SK-N-SH treated with all-trans-retinoic acid at 6 μM for 48 hours (cell line): Measurements from ENCODE around the gene TSSC4.

ENCODE experiments used
- ATAC-seq: fragments of 200-7000 bp; cut with Tn5 transposase; 3 replicates; pipeline ENCODE4 v1.9.1; 2020; ENCODE audit warnings: mild to moderate bottlenecking, moderate library complexity
- ARNTL ChIP-seq: fragments of 450-650 bp; formaldehyde crosslinking; IDR thresholded peaks from 2 replicates; pipeline ENCODE4 v1.5.0; 2020; ENCODE audit warnings: low read depth, mild to moderate bottlenecking, moderate library complexity, borderline replicate concordance
- BACH2 ChIP-seq: fragments of 250-450 bp; sonication (Bioruptor Pico); IDR thresholded peaks from 2 replicates; pipeline ENCODE4 v1.9.0; 2021; ENCODE audit warnings: mild to moderate bottlenecking, borderline replicate concordance
- CSDC2 ChIP-seq: fragments of 250-450 bp; sonication (Bioruptor Pico); IDR thresholded peaks from 2 replicates; pipeline ENCODE4 v1.5.0; 2020; ENCODE audit warnings: mild to moderate bottlenecking, moderate library complexity
- ESRRG ChIP-seq: fragments of 250-450 bp; sonication (Bioruptor Pico); IDR thresholded peaks from 2 replicates; pipeline ENCODE4 v1.6.1; 2021; ENCODE audit warnings: mild to moderate bottlenecking
- GLIS3 ChIP-seq: fragments of 250-450 bp; sonication (Bioruptor Pico); IDR thresholded peaks from 2 replicates; pipeline ENCODE4 v1.5.0; 2020; ENCODE audit warnings: mild to moderate bottlenecking, moderate library complexity
- ISL1 ChIP-seq: fragments of 250-450 bp; sonication (Bioruptor Pico); IDR thresholded peaks from 2 replicates; pipeline ENCODE4 v2.1.2; 2022; ENCODE audit warnings: mild to moderate bottlenecking, moderate library complexity
- OSR1 ChIP-seq: fragments of 250-450 bp; sonication (Bioruptor Pico); IDR thresholded peaks from 2 replicates; pipeline ENCODE4 v1.8.0; 2022; ENCODE audit warnings: moderate library complexity, mild to moderate bottlenecking, inconsistent platforms
- PPARA ChIP-seq: fragments of 250-450 bp; sonication (Bioruptor Pico); IDR thresholded peaks from 2 replicates; pipeline ENCODE4 v1.5.0; 2020; ENCODE audit warnings: mild to moderate bottlenecking, borderline replicate concordance
- SNAI2 ChIP-seq: fragments of 250-450 bp; sonication (Bioruptor Pico); IDR thresholded peaks from 2 replicates; pipeline ENCODE4 v1.5.0; 2020; ENCODE audit warnings: mild to moderate bottlenecking, moderate library complexity
- TCF4 ChIP-seq: fragments of 250-450 bp; sonication (Bioruptor Pico); IDR thresholded peaks from 2 replicates; pipeline ENCODE4 v1.8.0; 2021; ENCODE audit warnings: mild to moderate bottlenecking, moderate library complexity, borderline replicate concordance
- ZC3H10 ChIP-seq: fragments of 250-450 bp; sonication (Bioruptor Pico); IDR thresholded peaks from 2 replicates; pipeline ENCODE4 v1.5.1; 2021; ENCODE audit warnings: mild to moderate bottlenecking, moderate library complexity
- ZFP3 ChIP-seq: fragments of 250-450 bp; sonication (Bioruptor Pico); IDR thresholded peaks from 2 replicates; pipeline ENCODE4 v1.5.0; 2020; ENCODE audit warnings: mild to moderate bottlenecking, moderate library complexity
- ZFP30 ChIP-seq: fragments of 450-650 bp; formaldehyde crosslinking; IDR thresholded peaks from 2 replicates; pipeline ENCODE4 v1.5.0; 2022; ENCODE audit warnings: mild to moderate bottlenecking, moderate library complexity
- ZNF565 ChIP-seq: fragments of 450-650 bp; formaldehyde crosslinking; conservative IDR thresholded peaks from 2 replicates; pipeline ENCODE4 v1.5.0; 2020; ENCODE audit warnings: low read depth, mild to moderate bottlenecking, moderate library complexity
- ZNF70 ChIP-seq: fragments of 450-650 bp; formaldehyde crosslinking; IDR thresholded peaks from 2 replicates; pipeline ENCODE4 v1.5.0; 2020; ENCODE audit warnings: mild to moderate bottlenecking, moderate library complexity
- ZNF8 ChIP-seq: fragments of 450-650 bp; formaldehyde crosslinking; IDR thresholded peaks from 2 replicates; pipeline ENCODE4 v1.5.0; 2020; ENCODE audit warnings: mild to moderate bottlenecking, moderate library complexity
- TF ChIP-seq, protein P1 (sequence below): fragments of 250-450 bp; sonication (Bioruptor Pico); IDR thresholded peaks from 2 replicates; pipeline ENCODE4 v1.8.0; 2020; ENCODE audit warnings: mild to moderate bottlenecking, moderate library complexity, borderline replicate concordance
- TF ChIP-seq, protein P2 (sequence below): fragments of 250-450 bp; sonication (Bioruptor Pico); IDR thresholded peaks from 2 replicates; pipeline ENCODE4 v1.5.1; 2021; ENCODE audit warnings: mild to moderate bottlenecking, moderate library complexity
- TF ChIP-seq, protein P3 (sequence below): fragments of 250-450 bp; sonication (Bioruptor Pico); IDR thresholded peaks from 2 replicates; pipeline ENCODE4 v1.8.0; 2021; ENCODE audit warnings: low read depth, mild to moderate bottlenecking, moderate library complexity, borderline replicate concordance
- TF ChIP-seq, protein P4 (sequence below): fragments of 250-450 bp; sonication (Bioruptor Pico); IDR thresholded peaks from 2 replicates; pipeline ENCODE4 v1.5.0; 2020; ENCODE audit warnings: mild to moderate bottlenecking, moderate library complexity
- TF ChIP-seq, protein P5 (sequence below): fragments of 250-450 bp; sonication (Bioruptor Pico); IDR thresholded peaks from 2 replicates; pipeline ENCODE4 v1.5.1; 2020; ENCODE audit warnings: low read depth, mild to moderate bottlenecking, moderate library complexity

The TSSC4 gene

DNA sequence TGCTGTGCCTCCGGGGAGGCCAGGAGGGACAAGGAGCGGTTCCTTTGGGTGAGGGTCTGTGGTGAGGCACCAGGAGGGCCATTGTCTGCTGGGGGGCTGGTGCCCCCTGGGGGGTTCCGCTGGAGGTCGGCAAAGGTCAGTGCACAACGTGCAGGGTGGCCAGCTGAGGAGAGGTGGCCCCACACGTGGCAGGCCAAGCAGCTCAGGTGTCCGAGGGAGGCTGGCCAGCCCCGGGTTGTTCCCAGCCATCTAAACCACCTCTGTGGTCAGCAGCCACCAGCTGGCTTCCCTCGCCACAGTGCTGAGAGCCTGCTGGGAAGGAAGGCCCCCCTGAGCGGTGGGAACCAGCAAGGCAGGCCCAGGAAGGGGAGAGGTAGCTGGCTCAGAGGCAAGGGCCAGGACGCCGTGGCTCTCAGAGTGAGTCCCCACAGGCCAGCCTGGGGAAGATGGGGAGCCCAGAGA, 4.2 kb downstream of the TSSC4 start:
- ATAC-seq = no peak
- TF ChIP-seq, protein P1, sequence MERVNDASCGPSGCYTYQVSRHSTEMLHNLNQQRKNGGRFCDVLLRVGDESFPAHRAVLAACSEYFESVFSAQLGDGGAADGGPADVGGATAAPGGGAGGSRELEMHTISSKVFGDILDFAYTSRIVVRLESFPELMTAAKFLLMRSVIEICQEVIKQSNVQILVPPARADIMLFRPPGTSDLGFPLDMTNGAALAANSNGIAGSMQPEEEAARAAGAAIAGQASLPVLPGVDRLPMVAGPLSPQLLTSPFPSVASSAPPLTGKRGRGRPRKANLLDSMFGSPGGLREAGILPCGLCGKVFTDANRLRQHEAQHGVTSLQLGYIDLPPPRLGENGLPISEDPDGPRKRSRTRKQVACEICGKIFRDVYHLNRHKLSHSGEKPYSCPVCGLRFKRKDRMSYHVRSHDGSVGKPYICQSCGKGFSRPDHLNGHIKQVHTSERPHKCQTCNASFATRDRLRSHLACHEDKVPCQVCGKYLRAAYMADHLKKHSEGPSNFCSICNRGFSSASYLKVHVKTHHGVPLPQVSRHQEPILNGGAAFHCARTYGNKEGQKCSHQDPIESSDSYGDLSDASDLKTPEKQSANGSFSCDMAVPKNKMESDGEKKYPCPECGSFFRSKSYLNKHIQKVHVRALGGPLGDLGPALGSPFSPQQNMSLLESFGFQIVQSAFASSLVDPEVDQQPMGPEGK = no peak
- TF ChIP-seq ISL1 (CRISPR knock-in tag) (no peak), PPARA (CRISPR knock-in tag) (no peak), ZC3H10 (CRISPR knock-in tag) (no peak), BACH2 (CRISPR knock-in tag) (no peak), ZNF70 (no peak), ARNTL (CRISPR knock-in tag) (no peak), ZNF565 (CRISPR knock-in tag) (no peak), GLIS3 (CRISPR knock-in tag) (no peak)
- TF ChIP-seq, protein P2, sequence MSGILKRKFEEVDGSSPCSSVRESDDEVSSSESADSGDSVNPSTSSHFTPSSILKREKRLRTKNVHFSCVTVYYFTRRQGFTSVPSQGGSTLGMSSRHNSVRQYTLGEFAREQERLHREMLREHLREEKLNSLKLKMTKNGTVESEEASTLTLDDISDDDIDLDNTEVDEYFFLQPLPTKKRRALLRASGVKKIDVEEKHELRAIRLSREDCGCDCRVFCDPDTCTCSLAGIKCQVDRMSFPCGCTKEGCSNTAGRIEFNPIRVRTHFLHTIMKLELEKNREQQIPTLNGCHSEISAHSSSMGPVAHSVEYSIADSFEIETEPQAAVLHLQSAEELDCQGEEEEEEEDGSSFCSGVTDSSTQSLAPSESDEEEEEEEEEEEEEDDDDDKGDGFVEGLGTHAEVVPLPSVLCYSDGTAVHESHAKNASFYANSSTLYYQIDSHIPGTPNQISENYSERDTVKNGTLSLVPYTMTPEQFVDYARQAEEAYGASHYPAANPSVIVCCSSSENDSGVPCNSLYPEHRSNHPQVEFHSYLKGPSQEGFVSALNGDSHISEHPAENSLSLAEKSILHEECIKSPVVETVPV = no peak

DNA sequence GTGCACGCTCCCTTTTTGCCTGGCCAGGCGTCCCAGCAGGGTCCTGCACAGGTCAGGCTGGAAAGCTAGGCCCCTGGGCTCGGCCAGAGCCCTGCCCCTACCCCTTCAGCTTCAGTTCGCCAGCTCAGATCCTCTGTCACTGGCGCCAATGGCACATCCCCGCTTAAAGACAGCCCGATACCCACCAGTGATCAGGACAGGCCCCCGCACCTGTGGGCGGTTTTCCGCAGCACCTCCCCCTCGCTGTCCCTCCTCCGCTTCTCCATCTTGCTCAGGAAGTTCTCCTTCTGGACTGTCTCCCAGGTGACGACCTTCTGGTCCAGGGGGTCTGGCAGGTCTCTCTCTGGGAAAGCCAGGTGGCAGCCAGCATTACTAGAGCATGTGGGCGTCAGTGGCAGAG, 5.9 kb downstream of the TSSC4 start:
- ATAC-seq = no peak
- TF ChIP-seq, protein P3, sequence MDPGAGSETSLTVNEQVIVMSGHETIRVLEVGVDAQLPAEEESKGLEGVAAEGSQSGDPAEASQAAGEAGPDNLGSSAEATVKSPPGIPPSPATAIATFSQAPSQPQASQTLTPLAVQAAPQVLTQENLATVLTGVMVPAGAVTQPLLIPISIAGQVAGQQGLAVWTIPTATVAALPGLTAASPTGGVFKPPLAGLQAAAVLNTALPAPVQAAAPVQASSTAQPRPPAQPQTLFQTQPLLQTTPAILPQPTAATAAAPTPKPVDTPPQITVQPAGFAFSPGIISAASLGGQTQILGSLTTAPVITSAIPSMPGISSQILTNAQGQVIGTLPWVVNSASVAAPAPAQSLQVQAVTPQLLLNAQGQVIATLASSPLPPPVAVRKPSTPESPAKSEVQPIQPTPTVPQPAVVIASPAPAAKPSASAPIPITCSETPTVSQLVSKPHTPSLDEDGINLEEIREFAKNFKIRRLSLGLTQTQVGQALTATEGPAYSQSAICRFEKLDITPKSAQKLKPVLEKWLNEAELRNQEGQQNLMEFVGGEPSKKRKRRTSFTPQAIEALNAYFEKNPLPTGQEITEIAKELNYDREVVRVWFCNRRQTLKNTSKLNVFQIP = no peak
- TF ChIP-seq ARNTL (CRISPR knock-in tag) (no peak), ESRRG (no peak), ZFP3 (CRISPR knock-in tag) (no peak), GLIS3 (CRISPR knock-in tag) (no peak)

DNA sequence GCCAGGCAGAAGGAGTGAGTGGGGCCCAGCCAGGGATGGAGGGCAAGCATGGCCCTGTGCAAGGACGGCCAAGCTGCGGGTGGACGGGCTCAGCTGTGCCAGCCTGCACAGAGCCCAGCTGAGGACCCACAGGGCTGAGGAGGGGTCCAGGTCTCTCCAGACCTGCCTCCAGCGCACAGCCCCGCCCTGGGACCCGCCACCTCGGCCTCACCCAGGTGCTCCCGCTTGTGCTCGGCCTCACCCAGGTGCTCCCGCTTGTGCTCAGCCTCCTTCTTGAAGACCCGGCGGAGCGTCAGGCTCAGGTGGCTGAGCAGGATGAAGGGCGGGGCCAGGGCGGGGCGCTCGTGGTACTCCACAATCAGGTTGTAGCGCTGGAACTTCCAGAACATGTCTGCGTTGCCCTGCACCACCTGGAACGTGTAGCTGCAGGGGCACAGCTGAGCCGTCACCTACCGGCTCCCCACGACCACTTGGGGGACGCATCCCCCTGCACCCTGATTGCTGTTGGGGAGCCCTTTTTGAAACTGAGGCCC, 6.4 kb downstream of the TSSC4 start:
- no peak for TF ChIP-seq ESRRG
- TF ChIP-seq ZFP30 (CRISPR knock-in tag) = no peak
- no peak for TF ChIP-seq PPARA (CRISPR knock-in tag)
- no peak for TF ChIP-seq ZC3H10 (CRISPR knock-in tag)
- no peak for TF ChIP-seq SNAI2
- no peak for TF ChIP-seq TCF4 (CRISPR knock-in tag)
- no peak for TF ChIP-seq ZNF8 (CRISPR knock-in tag)
- no peak for TF ChIP-seq CSDC2
- TF ChIP-seq BACH2 (CRISPR knock-in tag) = no peak
- TF ChIP-seq OSR1 (CRISPR knock-in tag) = no peak
- TF ChIP-seq, protein P4, sequence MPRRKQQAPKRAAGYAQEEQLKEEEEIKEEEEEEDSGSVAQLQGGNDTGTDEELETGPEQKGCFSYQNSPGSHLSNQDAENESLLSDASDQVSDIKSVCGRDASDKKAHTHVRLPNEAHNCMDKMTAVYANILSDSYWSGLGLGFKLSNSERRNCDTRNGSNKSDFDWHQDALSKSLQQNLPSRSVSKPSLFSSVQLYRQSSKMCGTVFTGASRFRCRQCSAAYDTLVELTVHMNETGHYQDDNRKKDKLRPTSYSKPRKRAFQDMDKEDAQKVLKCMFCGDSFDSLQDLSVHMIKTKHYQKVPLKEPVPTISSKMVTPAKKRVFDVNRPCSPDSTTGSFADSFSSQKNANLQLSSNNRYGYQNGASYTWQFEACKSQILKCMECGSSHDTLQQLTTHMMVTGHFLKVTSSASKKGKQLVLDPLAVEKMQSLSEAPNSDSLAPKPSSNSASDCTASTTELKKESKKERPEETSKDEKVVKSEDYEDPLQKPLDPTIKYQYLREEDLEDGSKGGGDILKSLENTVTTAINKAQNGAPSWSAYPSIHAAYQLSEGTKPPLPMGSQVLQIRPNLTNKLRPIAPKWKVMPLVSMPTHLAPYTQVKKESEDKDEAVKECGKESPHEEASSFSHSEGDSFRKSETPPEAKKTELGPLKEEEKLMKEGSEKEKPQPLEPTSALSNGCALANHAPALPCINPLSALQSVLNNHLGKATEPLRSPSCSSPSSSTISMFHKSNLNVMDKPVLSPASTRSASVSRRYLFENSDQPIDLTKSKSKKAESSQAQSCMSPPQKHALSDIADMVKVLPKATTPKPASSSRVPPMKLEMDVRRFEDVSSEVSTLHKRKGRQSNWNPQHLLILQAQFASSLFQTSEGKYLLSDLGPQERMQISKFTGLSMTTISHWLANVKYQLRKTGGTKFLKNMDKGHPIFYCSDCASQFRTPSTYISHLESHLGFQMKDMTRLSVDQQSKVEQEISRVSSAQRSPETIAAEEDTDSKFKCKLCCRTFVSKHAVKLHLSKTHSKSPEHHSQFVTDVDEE = no peak
- TF ChIP-seq, protein P2 = no peak
- TF ChIP-seq, protein P5, sequence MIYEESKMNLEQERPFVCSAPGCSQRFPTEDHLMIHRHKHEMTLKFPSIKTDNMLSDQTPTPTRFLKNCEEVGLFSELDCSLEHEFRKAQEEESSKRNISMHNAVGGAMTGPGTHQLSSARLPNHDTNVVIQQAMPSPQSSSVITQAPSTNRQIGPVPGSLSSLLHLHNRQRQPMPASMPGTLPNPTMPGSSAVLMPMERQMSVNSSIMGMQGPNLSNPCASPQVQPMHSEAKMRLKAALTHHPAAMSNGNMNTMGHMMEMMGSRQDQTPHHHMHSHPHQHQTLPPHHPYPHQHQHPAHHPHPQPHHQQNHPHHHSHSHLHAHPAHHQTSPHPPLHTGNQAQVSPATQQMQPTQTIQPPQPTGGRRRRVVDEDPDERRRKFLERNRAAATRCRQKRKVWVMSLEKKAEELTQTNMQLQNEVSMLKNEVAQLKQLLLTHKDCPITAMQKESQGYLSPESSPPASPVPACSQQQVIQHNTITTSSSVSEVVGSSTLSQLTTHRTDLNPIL = no peak
- no peak for ATAC-seq
